HG02870 (cell line): ENCODE data around the gene RHCG.

Source experiments
- ATAC-seq: cut with Tn5 transposase; IDR thresholded peaks from one replicate; pipeline ENCODE4 v1.9.1; 2021; ENCODE audit warnings: mild to moderate bottlenecking, moderate library complexity; ENCODE audit not compliant: unreplicated experiment

RHCG gene

DNA sequence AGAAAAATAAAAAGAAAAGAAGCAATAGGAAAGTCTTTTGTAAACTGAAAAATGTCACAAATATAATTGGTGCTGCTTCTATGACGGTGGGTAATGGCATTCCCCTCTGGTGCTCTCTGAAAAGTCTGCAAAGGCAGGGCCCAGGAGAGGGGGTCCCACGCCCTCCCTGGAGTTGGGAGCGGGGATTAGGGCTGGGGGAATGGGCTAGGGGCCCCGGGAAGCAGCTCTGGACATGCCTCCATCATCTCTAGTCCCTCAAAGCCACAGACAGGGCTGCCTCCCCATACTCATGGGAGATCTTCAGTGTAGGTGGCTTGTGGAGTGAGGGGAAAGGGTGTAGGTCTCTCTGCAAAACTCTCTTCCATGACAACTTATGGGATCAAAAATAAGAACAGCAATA is 7.8 kb upstream of the RHCG start:
- ATAC-seq: no peak

- ATAC-seq: no peak
Observed at GRCh38 chr15:89502867-89503595, 6.6 kb upstream of the RHCG start.

- ATAC-seq: no peak
Observed at GRCh38 chr15:89501646-89502045, 5.3 kb upstream of the RHCG start.

DNA sequence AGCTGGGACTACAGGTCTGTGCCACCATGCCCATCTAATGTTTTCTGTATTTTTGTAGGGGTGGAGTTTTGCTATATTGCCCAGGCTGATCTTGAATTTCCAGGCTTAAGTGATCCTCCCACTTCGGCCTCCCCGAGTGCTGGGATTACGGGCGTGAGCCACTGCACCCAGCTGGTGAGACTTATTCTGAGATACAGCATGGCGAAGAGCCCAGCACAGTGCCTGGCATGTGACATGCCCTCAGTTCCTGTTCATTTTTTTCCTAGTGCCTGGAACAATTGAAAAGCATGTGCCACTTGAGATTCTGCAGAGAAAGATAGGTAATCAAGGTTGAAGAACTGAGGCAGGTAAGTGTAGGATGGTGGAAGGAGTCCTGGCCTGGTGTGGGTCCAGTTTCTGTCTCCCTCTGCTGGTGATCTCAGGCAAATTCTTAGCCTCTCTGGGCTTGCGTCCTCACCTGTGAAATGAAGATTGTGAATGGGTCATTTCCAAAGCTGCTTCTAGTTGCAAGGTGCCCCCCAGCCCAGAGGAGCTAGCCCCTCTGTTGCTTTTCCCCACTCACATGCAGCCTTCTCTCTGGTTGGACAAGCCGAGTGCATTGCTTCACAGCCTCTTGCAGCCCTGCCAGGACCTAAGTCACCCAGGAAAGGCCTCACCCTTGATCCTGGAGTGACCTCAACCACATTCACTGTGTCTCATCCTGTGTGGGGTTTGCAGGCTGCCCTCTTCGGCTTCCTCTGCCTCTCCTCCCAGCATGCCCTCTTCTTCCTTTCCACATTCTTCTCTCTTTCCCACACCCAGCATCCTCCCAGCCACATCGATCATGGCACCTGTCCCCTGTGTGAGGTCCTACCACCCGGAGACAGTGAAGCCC is 4.3 kb upstream of the RHCG start:
- ATAC-seq: no peak

GRCh38 chr15:89499156-89499555 is 2.8 kb upstream of the RHCG start:
- no peak for ATAC-seq

GRCh38 chr15:89498574-89498906 is 2.2 kb upstream of the RHCG start:
- no peak for ATAC-seq

GRCh38 chr15:89497231-89497630 is 848 bp upstream of the RHCG start:
- no peak for ATAC-seq

- ATAC-seq: no peak
Observed at GRCh38 chr15:89495638-89496145, 691 bp downstream of the RHCG start.

- ATAC-seq: no peak
Observed at GRCh38 chr15:89494941-89495637, 1.3 kb downstream of the RHCG start.

- ATAC-seq: no peak
Observed at GRCh38 chr15:89494031-89494430, 2.4 kb downstream of the RHCG start.

DNA sequence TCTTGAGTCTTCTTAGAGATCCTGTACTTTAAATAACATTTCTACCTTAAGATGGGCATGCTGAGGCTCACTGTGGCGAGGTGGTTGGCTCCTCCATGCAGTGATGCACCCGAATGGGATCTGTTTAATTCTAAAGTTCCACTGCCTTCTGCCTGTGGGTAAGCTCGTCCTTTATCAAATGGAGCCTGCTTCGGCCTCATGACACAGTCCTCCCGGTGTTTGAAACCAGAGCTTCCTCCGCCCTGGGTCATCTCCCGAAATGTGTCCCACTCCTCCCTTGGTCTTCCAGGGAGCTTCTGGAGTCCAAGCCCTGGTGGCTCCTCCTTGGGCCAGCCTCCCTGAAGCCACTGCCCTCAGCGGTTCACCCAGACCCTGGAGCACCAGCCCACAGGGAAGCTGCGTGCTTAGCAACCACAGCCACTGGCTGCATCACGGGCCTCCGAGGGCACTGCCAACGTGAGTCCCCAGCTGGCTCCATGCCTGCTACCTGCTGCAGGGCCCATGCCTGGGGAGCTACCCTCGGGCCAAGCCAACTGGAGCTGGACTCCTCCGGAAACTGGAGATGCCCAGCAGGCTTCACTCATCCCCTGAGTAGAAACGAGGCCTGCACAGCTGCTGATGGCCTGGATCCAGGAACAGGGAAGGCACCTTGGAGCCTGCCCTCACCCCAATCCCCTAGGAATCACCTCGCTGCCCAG is 3.3 kb downstream of the RHCG start:
- ATAC-seq: no peak

- ATAC-seq: no peak
Observed at GRCh38 chr15:89492111-89492641, 4.2 kb downstream of the RHCG start.

DNA sequence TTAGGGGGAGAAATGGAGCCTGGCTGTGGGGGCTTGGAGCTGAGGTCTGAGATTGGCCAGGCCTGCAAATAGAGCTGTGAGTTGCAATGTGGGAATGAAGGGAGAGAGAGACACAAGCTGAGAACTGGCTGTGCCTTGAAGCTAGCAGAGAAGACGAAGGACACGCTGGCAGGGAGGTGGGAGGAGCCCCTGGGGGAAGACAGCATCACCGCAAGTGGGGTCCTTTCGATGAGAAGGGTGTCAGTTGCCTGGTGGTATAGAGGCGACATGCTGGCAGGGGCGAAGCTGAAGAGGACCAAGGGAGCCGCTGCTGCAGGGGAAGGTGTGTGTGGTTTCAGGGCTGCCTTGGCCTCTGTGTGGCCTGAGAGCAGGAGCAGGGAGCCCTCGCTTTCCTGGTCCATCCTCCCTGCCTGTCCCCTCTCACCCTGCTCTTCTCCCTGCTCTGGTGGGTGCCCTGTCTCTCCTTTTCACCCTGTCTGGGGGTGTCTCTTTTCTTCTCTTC is 5.5 kb downstream of the RHCG start:
- ATAC-seq: no peak

GRCh38 chr15:89490081-89490813 is 6.1 kb downstream of the RHCG start:
- no peak for ATAC-seq

- no peak for ATAC-seq
Observed at GRCh38 chr15:89489376-89489775, 7.0 kb downstream of the RHCG start.

DNA sequence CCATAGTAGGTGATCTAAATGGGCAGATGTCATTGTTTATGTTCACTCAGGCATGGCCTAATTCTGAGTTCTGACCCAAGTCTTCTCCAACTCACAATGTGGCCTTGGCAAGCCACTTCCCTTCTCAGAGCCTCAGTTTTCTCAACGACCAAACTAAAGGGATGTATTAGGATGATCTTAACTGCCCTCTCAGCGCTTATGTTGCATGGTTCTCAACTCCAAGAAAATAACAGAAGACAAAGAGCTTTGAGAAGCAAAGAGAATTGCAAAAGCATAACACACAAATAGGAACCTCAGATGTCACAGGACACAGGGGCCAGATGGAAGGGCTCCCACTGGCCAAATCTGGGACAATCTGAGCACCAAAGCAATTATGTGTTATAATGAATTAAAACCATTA is 8.6 kb downstream of the RHCG start:
- ATAC-seq: no peak

DNA sequence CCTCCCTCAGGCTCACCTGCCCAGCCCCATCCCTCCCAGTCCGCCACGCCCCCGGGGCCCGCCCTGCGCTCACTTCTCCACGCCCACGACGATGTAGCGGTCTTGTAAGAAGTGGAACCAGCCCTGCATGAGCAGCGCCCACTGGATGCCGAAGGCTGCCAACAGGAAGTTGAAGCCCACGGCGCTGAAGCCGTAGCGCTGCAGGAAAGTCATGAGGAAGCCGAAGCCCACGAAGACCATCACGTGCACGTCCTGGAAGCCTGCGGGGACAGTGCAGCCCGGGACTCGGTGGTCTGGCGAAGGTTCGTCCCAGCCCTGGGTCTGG is 9.7 kb downstream of the RHCG start:
- ATAC-seq: no peak

GRCh38 chr15:89483079-89483478 is 13.3 kb downstream of the RHCG start:
- no peak for ATAC-seq

DNA sequence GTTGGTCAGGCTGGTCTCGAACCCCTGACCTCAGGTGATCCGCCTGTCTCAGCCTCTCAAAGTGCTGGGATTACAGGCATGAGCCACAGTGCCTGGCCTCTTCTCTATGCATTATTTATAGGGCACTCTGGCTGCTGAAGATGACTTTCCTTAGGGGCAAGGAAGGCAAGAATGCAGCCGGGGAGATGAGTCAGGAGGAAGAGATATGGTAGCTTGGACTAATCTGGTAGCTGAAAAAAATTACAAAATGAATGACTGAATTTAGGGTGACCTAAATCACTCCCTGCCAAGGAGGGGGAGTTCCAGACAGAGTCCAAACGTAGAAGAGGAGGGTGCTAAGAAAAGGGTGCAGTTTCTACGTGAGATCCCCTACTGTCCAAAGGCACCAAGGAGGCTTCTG is 14.2 kb downstream of the RHCG start:
- no peak for ATAC-seq

DNA sequence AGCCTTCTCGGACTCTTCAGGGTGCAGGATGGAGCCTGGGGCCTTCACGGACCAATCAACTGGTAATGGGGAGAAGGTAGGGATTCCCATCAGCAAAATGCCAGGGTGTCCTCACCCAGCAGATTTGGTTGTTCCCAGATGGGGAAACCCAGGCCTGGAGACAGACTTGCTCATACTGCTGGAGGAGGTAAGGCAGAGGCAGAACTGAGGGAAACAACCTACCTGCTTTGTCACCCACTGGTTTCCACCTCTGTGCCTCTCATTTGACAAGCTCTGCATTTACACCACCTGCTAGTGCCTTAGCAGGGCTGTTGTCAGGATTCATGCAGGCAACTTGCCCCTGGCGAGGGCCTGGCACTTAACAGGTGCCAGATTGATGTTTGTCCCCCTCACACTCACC is 15.9 kb downstream of the RHCG start:
- no peak for ATAC-seq
